ENCODE results near the gene CYB561A3.

DNA sequence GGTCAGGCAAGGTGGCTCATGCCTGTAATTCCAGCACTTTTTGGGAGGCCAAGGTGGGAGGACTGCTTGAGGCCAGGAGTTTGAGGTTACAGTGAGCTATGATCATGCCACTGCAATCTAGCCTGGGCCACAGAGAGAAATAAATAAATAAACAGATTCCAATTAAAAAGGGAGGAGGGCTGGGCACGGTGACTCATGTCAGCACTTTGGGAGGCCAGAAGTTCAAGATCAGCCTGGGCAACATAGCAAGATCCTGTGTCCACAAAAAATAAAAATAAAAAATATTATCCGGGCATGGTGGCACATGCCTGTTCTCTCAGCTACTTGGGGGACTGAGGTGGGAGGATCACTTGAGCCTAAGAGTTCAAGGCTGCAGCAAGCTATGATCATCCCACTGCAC is 7.5 kb downstream of the CYB561A3 start:
- TF ChIP-seq, protein P1, sequence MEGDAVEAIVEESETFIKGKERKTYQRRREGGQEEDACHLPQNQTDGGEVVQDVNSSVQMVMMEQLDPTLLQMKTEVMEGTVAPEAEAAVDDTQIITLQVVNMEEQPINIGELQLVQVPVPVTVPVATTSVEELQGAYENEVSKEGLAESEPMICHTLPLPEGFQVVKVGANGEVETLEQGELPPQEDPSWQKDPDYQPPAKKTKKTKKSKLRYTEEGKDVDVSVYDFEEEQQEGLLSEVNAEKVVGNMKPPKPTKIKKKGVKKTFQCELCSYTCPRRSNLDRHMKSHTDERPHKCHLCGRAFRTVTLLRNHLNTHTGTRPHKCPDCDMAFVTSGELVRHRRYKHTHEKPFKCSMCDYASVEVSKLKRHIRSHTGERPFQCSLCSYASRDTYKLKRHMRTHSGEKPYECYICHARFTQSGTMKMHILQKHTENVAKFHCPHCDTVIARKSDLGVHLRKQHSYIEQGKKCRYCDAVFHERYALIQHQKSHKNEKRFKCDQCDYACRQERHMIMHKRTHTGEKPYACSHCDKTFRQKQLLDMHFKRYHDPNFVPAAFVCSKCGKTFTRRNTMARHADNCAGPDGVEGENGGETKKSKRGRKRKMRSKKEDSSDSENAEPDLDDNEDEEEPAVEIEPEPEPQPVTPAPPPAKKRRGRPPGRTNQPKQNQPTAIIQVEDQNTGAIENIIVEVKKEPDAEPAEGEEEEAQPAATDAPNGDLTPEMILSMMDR (IDR thresholded peaks at IDR 0.05), result no peak
- no peak for TF ChIP-seq EZH2phosphoT487 (IDR thresholded peaks at IDR 0.05)
